IMR-90 (cell line): Measurements from ENCODE around the gene RMND1. TPM values are rescaled to one million over a fixed set of nuclear protein-coding genes. Genes with fewer than 3 reads are reported as not detected.
A peak's percentile ranks its signal among the peaks of the same experiment; 100 is the strongest.

Source experiments
- ATAC-seq: fragments of 200-7000 bp; cut with Tn5 transposase; 2 replicates; pipeline ENCODE4 v1.9.1; 2020; ENCODE audit warnings: low read depth, mild to moderate bottlenecking, moderate library complexity
- BruUV-seq: library from RNA; stranded (reverse); fragments of 400-500 nt; replicated peaks from 2 replicates; lab custom pipeline; 2021; lab: Mats Ljungman, UMichigan
- CTCF ChIA-PET: fragments of 300-600 bp; formaldehyde crosslinking; extraction: SDS; loops from one replicate; lab custom pipeline; 2021; ENCODE audit warnings: antibody characterized with exemption; lab: Yijun Ruan, JAX
- POLR2A ChIA-PET: fragments of 300-600 bp; sonication (Branson Sonifier 250); formaldehyde crosslinking; loops from one replicate; lab custom pipeline; 2022; ENCODE audit warnings: antibody characterized with exemption; ENCODE audit not compliant: unreplicated experiment; lab: Charles Lee
- DNase-seq: peaks from one replicate; pipeline ENCODE4 v3.0.0; 2013
- H2AFZ ChIP-seq: replicated peaks from 2 replicates; pipeline ENCODE3; 2013; ENCODE audit warnings: low read length, mild to moderate bottlenecking; ENCODE audit not compliant: poor library complexity
- H2AK5ac ChIP-seq: 2 replicates; pipeline ENCODE4 v1.6.1; 2013; ENCODE audit warnings: low read depth, low read length, inconsistent platforms
- H2AK9ac ChIP-seq: replicated peaks from 2 replicates; pipeline ENCODE3; 2013; ENCODE audit warnings: mild to moderate bottlenecking, low read depth, low read length, moderate library complexity; ENCODE audit not compliant: poor library complexity
- H2BK120ac ChIP-seq: 2 replicates; pipeline ENCODE4 v1.6.1; 2013; ENCODE audit warnings: low read depth, low read length, inconsistent platforms
- H2BK15ac ChIP-seq: 3 replicates; pipeline ENCODE4 v1.6.1; 2013; ENCODE audit warnings: low read depth, low read length, inconsistent platforms
- H2BK20ac ChIP-seq: 2 replicates; pipeline ENCODE4 v1.6.1; 2013; ENCODE audit warnings: low read depth, mild to moderate bottlenecking, inconsistent platforms, low read length, moderate library complexity
- H2BK5ac ChIP-seq: 2 replicates; pipeline ENCODE4 v1.6.1; 2013; ENCODE audit warnings: mild to moderate bottlenecking, low read depth, low read length, inconsistent platforms; ENCODE audit not compliant: poor library complexity, severe bottlenecking
- H3K14ac ChIP-seq: replicated peaks from 2 replicates; pipeline ENCODE4 v1.6.1; 2013; ENCODE audit warnings: low read depth, low read length, inconsistent platforms
- H3K18ac ChIP-seq: 2 replicates; pipeline ENCODE4 v1.6.1; 2013; ENCODE audit warnings: low read depth, low read length, control low read depth
- H3K23ac ChIP-seq: 2 replicates; pipeline ENCODE4 v1.6.1; 2013; ENCODE audit warnings: low read depth, low read length, inconsistent platforms
- H3K27ac ChIP-seq: 2 replicates; pipeline ENCODE4 v1.5.1; 2013; ENCODE audit warnings: mild to moderate bottlenecking, control low read depth, low read length; ENCODE audit not compliant: insufficient read depth
- H3K27me3 ChIP-seq: 2 replicates; pipeline ENCODE4 v1.6.1; 2013; ENCODE audit warnings: low read length; ENCODE audit not compliant: control insufficient read depth, insufficient read depth
- H3K36me3 ChIP-seq: 2 replicates; pipeline ENCODE4 v1.6.1; 2013; ENCODE audit warnings: low read length, mixed read lengths; ENCODE audit not compliant: control insufficient read depth, insufficient read depth
- H3K4ac ChIP-seq: 2 replicates; pipeline ENCODE4 v1.6.1; 2013; ENCODE audit warnings: low read depth, low read length, inconsistent platforms
- H3K4me1 ChIP-seq: 2 replicates; pipeline ENCODE4 v1.6.1; 2013; ENCODE audit warnings: low read length, mixed read lengths; ENCODE audit not compliant: control insufficient read depth, insufficient read depth
- H3K4me2 ChIP-seq: 2 replicates; pipeline ENCODE4 v1.6.1; 2013; ENCODE audit warnings: low read depth, mild to moderate bottlenecking, control low read depth, low read length, moderate library complexity
- H3K4me3 ChIP-seq: 2 replicates; pipeline ENCODE4 v1.5.1; 2013; ENCODE audit warnings: low read depth, mild to moderate bottlenecking, control low read depth, low read length, moderate library complexity; ENCODE audit not compliant: insufficient read depth
- H3K56ac ChIP-seq: 2 replicates; pipeline ENCODE4 v1.6.1; 2013; ENCODE audit warnings: low read length, inconsistent platforms; ENCODE audit not compliant: insufficient read depth; ENCODE audit errors: extremely low read depth
- H3K79me1 ChIP-seq, 2 experiments: 2 replicates each; pipeline ENCODE4 v1.6.1; 2013; ENCODE audit warnings: low read length in 2 of 2, inconsistent platforms in 1 of 2, low read depth in 1 of 2
- H3K9ac ChIP-seq: 2 replicates; pipeline ENCODE4 v1.6.1; 2013; ENCODE audit warnings: low read depth, low read length, control low read depth
- H3K9me1 ChIP-seq: 2 replicates; pipeline ENCODE4 v1.6.1; 2013; ENCODE audit warnings: low read length, inconsistent platforms; ENCODE audit not compliant: insufficient read depth
- H3K9me3 ChIP-seq: 2 replicates; pipeline ENCODE4 v1.6.1; 2013; ENCODE audit warnings: low read length; ENCODE audit not compliant: control insufficient read depth, insufficient read depth
- H4K20me1 ChIP-seq: 2 replicates; pipeline ENCODE4 v1.6.1; 2013; ENCODE audit warnings: low read length, inconsistent platforms; ENCODE audit not compliant: insufficient read depth
- H4K5ac ChIP-seq: 2 replicates; pipeline ENCODE4 v1.6.1; 2013; ENCODE audit warnings: mild to moderate bottlenecking, low read depth, low read length, control low read depth
- H4K8ac ChIP-seq, 2 experiments: 2 replicates each; pipeline ENCODE4 v1.6.1; 2013; ENCODE audit warnings: low read depth in 2 of 2, low read length in 2 of 2, control low read depth in 1 of 2, inconsistent platforms in 1 of 2
- H4K91ac ChIP-seq: 2 replicates; pipeline ENCODE4 v1.6.1; 2013; ENCODE audit warnings: low read depth, low read length, inconsistent platforms; ENCODE audit not compliant: insufficient read depth
- RAD21 ChIP-seq: IDR thresholded peaks from 2 replicates; pipeline ENCODE4 v1.6.1; 2012; ENCODE audit warnings: low read length, improper control_type of control experiment
- RCOR1 ChIP-seq: IDR thresholded peaks from 2 replicates; pipeline ENCODE4 v1.6.1; 2012; ENCODE audit warnings: mild to moderate bottlenecking, low read length, improper control_type of control experiment; ENCODE audit not compliant: insufficient replicate concordance
- USF2 ChIP-seq: fragments of 150-350 bp; IDR thresholded peaks from 2 replicates; pipeline ENCODE4 v1.6.1; 2017; ENCODE audit warnings: mild to moderate bottlenecking, antibody characterized with exemption, low read length, low read depth
- dilution Hi-C: fragments of 300-500 bp; cut with HindIII; formaldehyde crosslinking; loops from one replicate; pipeline ENCODE4 v1.14.3; 2018; ENCODE audit warnings: low sequenced_read_pairs; ENCODE audit not compliant: unreplicated experiment
- in situ Hi-C: fragments of 300-500 bp; cut with MboI; formaldehyde crosslinking; loops from 3 replicates; pipeline ENCODE4 v1.14.3; 2019; ENCODE audit warnings: low sequenced_read_pairs, inconsistent platforms, mixed read lengths
- intact Hi-C: fragments of 100-400 bp; cut with micrococcal nuclease; formaldehyde crosslinking; loops from 2 replicates; pipeline ENCODE4 v1.10.0; 2022
- polyA plus RNA-seq, 3 experiments: library from polyadenylated mRNA; depleted of rRNA; stranded (reverse); fragments of >200 nt; gene quantifications; 2 replicates each; pipeline ENCODE4 v1.2.3, GENCODE V29; 2012; ENCODE audit warnings: low replicate concordance in 1 of 3
- total RNA-seq: library from RNA; depleted of rRNA; stranded (reverse); fragments of >200 nt; gene quantifications from 2 replicates; pipeline ENCODE4 v1.2.3, GENCODE V29; 2012

The RMND1 gene
- total and polyA plus RNA-seq, 2 of the 4 experiments (the other 2 are of a cell fraction) = 13.1 to 24.6 TPM

- Histone ChIP-seq H3K9me3 (no peaks in the 10 kb centered on the region), H3K9ac (no peak overlapping the region), H3K18ac (no peak overlapping the region; the same call in 1 of the 2 replicates), H3K27me3 (no peaks in the 10 kb centered on the region), H2BK20ac (no peak overlapping the region), H3K4me3 (no peak overlapping the region), H3K4me1 (peaks cover 2% of the 10 kb centered on the region), H2BK120ac (no peak overlapping the region), H3K14ac (0 out of 2 replicates have a peak overlapping the region, but pooled peaks have one; percentile 12), H3K56ac (no peak overlapping the region), H3K4ac (no peak overlapping the region), H2AK5ac (no peak overlapping the region), H3K4me2 (no peak overlapping the region), H4K5ac (no peak overlapping the region), H3K36me3 (peaks cover 7% of the 10 kb centered on the region), H3K23ac (no peak overlapping the region), H3K9me1 (peaks cover 4% of the 10 kb centered on the region; the same call in 1 of the 2 replicates), H2AFZ (no peak overlapping the region), H4K20me1 (peaks cover 10% of the 10 kb centered on the region; the same call in 1 of the 2 replicates), H2AK9ac (no peak overlapping the region), H2BK5ac (peak overlapping the region; percentile 15), H2BK15ac (no peak overlapping the region), H4K8ac (no peak overlapping the region), H3K79me1 (peaks cover 13 to 31% of the 10 kb centered on the region in 2 experiments), H3K27ac (no peak overlapping the region), H4K91ac (no peak overlapping the region)
- DNase-seq (peak; percentile 48), ATAC-seq (peak; percentile 48)
- dilution Hi-C loops = no loop called here
- TF ChIP-seq RCOR1 (no peak), RAD21 (no peak), USF2 (peak; percentile 40; the same call in 1 of the 2 replicates)
- no TSS peak for BruUV-seq
- in situ Hi-C loops = loop anchor here (25.0 kb wide), 1 partner anchor 700 kb away; no protein-coding TSS in a partner anchor
- intact Hi-C loops = no loop called here
- ChIA-PET POLR2A (interaction anchor here (0.6 to 1.1 kb wide), 2 partner anchors 9 to 11 kb away, joined by 4 to 9 read pairs; no protein-coding TSS in a partner anchor), CTCF (interaction anchor here (1.1 kb wide), 1 partner anchor 9 kb away, joined by 3 read pairs; no protein-coding TSS in a partner anchor)
Observed at GRCh38 chr6:151436802-151437201, 15.1 kb downstream of the RMND1 start.
